ENCODE results near the gene MPPE1.
"Not testable (repeated sequence)": the region's sequence is repeated elsewhere in the genome, so short reads cannot be mapped to it uniquely, and the experiment has no call there.

Gene MPPE1

DNA sequence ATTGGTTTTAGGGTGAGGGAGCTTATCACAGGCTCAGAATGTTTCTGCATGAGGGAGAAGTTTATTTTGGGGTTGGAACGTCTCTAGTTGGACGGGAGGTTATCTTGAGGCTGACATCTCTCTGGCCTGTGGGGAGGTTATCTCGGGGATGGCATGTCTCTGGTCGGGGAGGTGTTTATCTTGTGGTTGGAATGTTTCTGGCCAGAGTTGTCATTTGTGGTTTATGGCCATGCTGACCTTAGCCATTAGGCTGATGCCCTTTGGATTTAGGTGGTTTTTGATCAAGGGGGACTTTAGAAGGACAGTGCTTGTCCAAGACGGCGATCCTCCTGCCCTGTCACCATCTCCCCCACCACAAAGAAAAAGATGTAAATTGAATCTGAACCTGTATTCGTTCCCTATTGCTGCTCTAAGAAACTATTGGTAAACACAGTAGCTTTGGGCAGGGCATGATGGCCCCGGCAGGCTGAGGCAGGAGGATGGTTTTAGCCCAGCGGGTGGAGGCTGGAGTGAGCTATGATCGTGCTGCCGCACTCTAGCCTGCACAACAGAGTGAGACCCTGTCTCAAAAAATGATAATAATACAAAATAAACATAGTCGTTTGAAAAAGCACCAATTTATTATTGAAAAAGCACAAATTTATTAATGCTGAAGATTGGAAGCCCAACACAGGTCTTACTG lies 17.8 kb upstream of the MPPE1 start:
- no peak for DNase-seq (ENCODE audit: low spot score)

DNA sequence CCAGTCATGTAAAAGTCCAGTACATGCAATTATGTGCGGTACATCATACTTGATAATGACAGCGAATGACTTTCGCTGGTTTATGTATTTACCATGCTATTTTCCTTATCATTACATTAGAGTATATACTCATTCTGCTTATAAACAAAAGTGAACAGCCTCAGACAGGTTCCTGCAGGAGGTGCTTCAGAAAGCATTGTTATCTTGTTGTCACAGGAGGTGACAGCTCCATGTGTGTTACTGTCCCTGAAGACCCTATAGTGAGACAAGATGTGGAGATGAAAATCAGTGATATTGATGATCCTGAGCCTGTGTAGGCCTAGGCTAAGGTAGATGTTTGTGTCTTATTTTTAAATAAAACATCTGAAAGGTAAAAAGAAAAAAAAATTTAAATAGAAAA lies 15.3 kb upstream of the MPPE1 start:
- no peak for DNase-seq (ENCODE audit: low spot score)

DNA sequence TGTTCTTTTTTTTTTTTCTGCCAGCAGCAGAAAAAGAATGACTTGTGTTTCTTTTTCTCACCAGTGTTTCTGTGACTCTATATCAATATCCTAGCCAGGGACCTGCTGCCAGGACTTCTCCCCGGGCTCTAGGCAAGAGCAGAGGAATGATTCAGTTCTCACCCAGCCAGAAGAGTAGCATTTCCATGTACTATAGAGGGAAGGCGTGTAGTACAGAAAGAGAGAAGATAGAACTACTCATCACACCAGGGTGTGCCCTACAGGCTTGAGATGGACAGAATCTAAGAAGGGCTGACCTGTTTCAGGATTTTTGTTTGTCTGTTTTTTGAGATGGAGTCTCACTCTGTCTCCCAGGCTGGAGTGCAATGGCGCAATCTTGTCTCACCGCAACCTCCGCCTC lies 11.4 kb upstream of the MPPE1 start:
- DNase-seq (ENCODE audit: low spot score): not testable (repeated sequence)

DNA sequence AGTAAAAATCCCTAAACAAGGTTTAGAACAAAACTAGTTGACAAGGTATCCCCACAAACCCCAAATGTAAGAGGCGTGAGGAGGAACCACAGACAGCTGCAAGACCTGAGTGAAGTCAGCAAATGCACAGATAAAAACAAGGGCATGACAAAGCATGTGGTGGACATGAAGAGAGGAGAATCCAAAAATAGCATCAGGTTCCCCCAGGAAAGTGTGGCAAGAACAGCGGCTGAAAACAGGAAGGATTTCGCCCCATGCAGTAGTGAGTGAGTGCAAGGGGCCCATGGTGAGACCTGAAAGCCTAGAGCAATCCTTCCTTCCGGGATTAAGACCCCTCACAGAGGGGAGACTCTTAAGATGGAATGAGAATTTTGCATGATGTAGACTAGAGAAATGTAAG lies 8.8 kb upstream of the MPPE1 start:
- DNase-seq (ENCODE audit: low spot score): not testable (repeated sequence)

GRCh38 chr18:11909591-11910026 lies 1.5 kb upstream of the MPPE1 start:
- no peak for DNase-seq (ENCODE audit: low spot score)

- no peak for DNase-seq (ENCODE audit: low spot score)
Observed at GRCh38 chr18:11909061-11909455, 941 bp upstream of the MPPE1 start.

DNA sequence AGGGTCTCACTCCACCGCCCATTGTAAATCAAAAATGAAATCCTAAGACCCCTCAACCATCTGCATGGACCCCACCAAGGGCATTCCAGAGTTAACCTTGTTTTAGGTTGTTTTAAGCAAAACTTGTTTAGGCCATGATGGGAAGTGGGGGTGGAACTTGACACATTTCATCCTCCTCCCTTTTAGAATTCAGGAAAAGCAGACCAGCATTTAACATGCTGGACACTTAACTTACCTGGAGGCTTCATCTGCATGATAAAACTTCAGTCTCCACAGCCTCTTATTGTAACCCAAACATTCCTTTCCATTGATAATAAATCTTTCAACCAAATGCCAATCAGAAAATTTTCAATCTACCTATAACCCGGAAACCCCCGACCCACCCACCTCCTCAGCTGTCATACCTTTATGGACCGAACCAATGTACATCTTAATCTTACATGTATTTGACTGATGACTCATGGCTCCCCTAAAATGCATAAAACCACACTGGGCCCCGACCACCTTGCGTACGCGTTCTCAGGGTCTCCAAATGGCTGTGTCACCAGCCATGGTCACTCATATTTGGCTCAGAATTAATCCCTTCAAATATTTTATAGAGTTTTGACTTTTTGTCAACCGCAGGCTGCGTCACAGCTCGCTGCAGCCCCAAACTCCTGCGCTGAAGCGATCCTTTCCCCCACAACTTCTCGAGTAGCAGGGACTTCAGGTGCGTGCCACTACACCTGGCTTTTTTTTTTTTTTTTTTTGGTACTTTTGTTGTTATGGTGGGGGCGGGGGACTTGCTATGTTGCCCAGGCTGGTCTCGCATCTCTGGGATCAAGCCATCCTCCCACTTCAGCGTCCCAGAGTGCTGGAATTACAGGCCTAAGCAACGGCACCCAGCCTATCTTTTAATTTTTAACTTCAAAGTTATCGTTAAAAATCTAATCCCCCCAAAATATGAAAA lies 917 bp downstream of the MPPE1 start:
- no peak for DNase-seq (ENCODE audit: low spot score)

DNA sequence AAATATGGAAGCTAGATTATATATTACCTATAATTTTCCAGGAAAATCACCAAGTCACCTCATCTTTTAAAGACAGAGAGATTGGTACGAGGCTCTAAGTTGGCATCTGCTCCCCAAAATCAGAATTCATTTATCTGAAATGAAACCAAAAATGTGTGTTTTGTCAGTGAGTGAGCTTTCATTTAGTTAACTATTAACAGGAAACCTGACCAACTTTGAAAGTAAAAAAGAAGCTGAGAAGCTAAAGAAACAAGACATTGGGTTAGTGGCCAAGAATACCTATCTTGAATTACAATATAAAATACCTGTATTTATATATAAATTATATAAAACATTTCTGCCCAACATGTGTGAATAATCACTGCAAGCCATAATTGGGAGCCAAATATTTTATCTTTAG lies 1.9 kb downstream of the MPPE1 start:
- no peak for DNase-seq (ENCODE audit: low spot score)

GRCh38 chr18:11905613-11906012 lies 2.5 kb downstream of the MPPE1 start:
- DNase-seq (ENCODE audit: low spot score): no peak

- DNase-seq (ENCODE audit: low spot score): no peak
Observed at GRCh38 chr18:11902522-11903292, 5.4 kb downstream of the MPPE1 start.

- no peak for DNase-seq (ENCODE audit: low spot score)
Observed at GRCh38 chr18:11901826-11902438, 6.2 kb downstream of the MPPE1 start.

DNA sequence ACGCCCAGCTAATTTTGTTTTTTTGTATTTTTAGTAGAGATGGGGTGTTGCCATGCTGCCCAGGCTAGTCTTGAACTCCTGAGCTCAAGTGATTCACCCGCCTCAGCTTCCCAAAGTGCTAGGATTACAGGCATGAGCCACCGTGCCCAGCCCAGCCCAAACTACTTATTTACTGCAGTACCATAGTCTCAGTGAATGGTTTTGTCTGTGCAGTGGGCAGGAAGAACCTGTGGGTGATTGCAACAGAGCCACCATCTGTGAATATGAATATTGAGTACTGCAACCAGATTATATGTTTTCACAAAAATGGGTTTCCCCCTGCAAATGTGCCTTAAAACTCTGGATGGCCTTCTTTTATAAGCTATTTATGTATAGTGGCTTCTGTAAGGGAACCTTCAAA lies 9.1 kb downstream of the MPPE1 start:
- no peak for DNase-seq (ENCODE audit: low spot score)

- no peak for DNase-seq (ENCODE audit: low spot score)
Observed at GRCh38 chr18:11897781-11898180, 10.3 kb downstream of the MPPE1 start.

DNA sequence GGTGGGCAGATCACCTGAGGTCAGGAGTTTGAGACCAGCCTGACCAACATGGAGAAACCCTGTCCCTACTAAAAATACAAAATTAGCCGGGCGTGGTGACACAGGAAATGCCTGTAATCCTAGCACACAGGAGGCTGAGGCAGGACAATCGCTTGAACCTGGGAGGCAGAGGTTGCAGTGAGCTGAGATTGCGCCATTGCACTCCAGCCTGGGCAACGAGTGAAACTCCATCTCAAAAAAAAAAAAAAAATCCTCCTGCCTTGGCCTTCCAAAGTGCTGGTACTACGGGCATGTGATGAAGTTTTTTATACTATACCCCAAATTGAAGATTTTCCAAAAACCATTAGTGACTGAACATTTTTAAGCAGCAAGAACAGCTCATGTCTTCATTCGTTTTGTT lies 15.7 kb downstream of the MPPE1 start:
- not testable (repeated sequence) for DNase-seq (ENCODE audit: low spot score)

DNA sequence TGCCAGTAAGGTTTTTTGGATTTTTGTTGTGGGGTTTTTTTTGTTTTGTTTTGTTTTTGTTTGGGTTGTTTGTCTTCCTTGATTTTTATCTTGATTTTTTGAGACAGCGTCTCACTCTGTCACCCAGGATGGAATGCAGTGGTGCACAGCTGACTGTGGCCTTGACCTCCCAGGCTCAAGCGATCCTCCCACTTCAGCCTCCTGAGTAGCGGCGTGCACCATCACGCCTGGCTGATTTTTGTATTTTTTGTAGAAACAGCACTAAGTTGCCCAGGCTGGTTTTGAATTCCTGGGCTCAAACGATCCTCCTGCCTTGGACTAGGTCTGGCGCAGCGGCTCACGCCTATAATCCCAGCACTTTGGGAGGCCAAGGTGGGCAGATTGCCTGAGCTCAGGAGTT lies 16.4 kb downstream of the MPPE1 start:
- no peak for DNase-seq (ENCODE audit: low spot score)

- no peak for DNase-seq (ENCODE audit: low spot score)
Observed at GRCh38 chr18:11889284-11889683, 18.8 kb downstream of the MPPE1 start.

DNA sequence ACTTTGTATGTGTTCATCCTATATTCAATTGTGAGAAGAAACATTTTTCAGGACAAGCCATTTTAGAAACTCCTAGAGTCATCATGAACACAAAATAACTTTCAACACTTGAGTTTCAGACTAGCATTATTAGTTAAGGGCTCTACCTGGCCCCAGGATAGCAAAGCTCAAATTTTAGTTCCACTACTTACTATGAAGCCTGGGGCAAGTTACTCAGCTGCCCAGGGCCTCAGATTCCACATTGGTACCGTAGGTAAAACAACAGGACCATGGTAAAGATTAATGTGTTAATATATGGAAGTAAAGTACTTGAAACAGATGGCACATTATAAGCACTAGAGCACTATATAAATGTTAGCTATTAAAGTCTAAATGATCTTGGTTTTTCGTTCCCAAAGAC lies 19.4 kb downstream of the MPPE1 start:
- no peak for DNase-seq (ENCODE audit: low spot score)

DNA sequence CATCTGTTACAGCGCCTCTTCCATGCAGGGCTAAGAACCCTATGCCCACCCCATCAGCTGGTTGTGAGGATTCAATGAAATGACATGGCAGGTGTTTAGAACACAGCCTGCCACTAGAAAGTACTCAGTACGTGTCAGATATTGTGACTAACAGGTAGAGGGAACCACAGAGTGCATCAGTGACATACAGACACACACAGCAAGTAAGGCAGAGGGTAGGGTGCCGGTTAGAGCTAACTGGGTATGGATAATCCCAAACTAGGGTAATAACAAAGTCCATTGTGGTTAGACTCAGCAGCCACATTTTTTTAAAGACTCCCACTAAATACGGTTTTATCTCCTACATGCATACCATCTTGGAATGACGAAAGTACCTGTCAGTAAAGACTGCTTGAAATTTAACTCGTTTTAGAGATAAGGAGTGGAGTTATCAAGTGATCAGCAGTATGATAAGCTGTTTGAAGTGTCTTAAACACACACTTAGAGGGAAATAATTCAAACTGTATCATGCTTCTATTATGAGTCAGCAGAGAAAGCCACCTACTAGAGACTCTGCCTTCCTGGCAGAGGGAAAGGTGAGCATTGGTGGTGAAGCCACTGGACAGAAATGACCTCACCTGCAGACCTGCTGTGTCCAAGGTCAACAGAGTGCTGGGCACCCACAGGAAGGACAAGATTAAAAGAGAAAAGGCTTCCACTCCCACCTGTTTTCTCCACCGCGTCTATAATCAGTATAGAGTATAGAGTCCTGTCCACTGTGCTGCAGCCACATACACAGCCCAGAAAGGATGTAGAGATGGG lies 20.6 kb downstream of the MPPE1 start:
- no peak for DNase-seq (ENCODE audit: low spot score)

DNA sequence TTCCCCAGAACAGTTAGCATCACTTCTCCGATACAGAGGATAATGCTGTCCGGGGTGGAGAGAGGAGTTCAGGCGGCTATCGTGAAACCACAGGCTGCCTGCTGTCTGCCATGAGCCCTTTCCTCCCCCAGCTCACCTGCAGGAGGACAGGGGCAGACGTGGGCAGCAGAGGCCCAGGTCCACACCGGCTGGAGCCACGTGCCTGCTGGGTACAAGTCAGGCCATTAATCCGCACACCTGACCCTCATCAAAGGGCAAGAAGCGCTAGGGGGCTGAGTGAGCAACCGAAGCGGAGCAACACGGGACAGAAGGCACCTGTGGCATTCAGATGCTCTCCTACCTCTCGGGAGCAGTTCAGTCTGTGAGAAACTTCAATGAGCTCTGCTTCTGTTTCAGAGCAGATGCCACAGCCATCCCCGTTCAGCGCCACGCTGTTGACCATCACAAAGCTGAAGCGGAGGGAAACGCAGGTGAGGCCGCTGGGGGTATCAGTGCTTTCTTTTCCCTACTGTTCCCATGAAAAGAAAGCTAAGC lies 21.5 kb downstream of the MPPE1 start:
- no peak for DNase-seq (ENCODE audit: low spot score)

- DNase-seq (ENCODE audit: low spot score): no peak
Observed at GRCh38 chr18:11885278-11885947, 22.7 kb downstream of the MPPE1 start.
